HG02623 (cell line): ENCODE results near the gene EML4.
A peak's percentile ranks its signal among the peaks of the same experiment; 100 is the strongest.
"Not testable (repeated sequence)": the region's sequence is repeated elsewhere in the genome, so short reads cannot be mapped to it uniquely, and the experiment has no call there.

ENCODE experiments used
- ATAC-seq: cut with Tn5 transposase; IDR thresholded peaks from one replicate; pipeline ENCODE4 v1.9.1; 2021; ENCODE audit warnings: moderate library complexity; ENCODE audit not compliant: unreplicated experiment

EML4 gene

DNA sequence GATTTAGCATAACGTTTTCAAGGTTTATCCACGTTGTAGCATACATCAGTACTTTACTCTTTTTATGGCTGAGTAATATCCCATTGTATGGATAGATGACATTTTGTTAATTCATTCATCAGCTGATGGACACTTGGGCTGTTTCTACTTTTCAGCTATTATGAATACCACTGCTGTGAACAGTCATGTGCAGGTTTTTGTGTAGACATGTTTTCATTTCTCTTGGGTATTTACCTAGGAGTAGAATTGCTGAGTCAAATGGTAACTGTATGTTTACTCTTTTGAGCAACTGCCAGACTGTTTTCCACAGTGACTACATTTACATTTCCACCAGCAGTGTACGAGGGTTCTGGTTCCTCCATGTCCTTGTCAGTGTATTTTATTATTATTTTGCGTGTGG lies 158.0 kb downstream of the EML4 start:
- peak; percentile 56 for ATAC-seq

DNA sequence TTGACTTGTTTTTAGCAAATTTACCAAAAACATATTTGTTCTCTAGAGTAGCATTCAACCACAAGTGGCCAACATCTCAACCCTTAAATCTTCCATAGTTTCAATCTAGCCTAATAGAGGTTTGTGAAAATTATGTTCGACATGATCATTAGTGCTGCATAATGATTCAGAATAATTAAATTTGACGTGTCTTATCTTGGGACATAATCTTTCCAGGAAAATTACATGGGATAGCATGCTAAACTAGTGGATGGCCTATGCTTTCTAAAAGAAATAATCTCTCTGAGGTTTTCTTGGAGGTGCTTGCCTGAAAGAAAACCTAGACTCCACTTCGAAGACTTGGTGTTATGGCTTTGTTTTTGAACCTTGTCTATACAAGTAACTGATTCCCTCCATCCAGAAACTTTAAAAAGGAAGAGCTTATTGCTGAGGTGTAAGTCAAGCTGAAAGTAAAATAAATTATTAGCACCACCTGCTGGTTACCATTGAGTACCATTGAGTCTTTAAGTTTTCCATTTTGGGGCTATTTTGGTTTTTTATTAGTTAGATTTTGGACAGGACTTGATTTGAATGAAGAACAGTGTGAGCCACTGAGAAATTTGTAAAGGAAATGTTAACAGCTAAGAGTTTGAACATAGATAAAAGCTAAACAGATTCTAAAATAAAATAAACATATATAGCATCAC lies 159.1 kb downstream of the EML4 start:
- no peak for ATAC-seq

DNA sequence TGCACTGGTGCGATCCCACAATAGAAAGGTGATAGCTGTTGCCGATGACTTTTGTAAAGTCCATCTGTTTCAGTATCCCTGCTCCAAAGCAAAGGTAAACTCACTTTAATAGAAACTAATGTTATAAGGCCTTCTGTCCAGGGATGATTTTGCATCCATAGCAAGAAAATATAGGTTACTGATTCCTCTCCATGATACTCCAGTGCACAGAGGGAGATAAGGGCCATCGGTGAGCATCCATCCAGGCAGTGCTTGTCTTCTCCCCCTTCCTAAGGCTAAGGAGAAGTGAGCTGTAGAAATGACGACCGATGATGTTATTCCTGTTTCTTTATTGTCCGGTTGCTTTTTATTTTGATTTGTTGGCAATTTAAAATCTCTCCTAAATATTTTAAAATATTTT lies 159.8 kb downstream of the EML4 start:
- ATAC-seq: no peak

DNA sequence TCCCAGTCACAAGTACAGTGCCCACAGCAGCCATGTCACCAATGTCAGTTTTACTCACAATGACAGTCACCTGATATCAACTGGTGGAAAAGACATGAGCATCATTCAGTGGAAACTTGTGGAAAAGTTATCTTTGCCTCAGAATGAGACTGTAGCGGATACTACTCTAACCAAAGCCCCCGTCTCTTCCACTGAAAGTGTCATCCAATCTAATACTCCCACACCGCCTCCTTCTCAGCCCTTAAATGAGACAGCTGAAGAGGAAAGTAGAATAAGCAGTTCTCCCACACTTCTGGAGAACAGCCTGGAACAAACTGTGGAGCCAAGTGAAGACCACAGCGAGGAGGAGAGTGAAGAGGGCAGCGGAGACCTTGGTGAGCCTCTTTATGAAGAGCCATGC lies 160.6 kb downstream of the EML4 start:
- ATAC-seq: no peak

DNA sequence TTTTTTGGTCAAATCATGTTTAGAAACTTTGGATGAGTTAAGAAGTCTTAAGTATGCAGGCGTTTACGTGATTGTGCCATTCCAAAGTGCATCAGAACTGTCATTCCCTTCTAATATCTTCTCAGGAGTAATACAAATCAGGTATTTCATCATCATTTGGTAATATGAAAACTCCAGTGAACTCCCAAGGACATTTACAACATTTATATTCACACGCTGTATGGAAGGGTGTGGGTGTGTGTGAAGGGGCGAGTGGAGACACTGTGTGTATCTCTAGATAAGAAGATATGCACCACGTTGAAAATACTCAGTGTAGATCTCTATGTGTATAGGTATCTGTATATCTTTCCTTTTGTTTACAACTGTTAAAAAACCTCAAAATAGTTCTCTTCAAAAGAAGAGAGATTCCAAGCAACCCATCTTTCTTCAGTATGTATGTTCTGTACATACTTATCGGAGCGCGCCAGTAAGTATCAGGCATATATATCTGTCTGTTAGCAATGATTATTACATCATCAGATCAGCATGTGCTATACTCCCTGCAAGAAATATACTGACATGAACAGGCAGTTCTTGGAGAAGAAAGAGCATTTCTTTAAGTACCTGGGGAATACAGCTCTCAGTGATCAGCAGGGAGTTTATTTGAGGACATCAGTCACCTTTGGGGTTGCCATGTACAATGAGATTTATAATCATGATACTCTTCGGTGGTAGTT lies 162.6 kb downstream of the EML4 start:
- no peak for ATAC-seq

DNA sequence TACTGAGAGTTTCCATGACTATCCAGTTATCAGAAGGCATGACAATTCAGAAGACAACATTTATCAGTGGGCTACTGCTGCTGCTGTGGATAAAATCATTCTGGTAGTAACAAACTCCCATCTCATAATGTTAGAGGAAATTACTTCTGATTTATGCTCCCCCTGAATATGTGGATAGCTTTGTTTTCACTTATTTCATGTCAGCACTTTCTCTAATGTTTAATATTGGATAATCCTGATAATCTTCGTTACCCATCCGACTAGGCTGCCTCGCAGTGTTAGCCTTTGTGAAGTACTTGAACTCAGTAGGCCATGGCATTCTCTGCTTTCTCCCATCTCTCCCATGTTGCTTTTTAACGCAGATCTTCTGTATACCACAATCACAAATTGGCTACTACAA lies 163.4 kb downstream of the EML4 start:
- no peak for ATAC-seq

DNA sequence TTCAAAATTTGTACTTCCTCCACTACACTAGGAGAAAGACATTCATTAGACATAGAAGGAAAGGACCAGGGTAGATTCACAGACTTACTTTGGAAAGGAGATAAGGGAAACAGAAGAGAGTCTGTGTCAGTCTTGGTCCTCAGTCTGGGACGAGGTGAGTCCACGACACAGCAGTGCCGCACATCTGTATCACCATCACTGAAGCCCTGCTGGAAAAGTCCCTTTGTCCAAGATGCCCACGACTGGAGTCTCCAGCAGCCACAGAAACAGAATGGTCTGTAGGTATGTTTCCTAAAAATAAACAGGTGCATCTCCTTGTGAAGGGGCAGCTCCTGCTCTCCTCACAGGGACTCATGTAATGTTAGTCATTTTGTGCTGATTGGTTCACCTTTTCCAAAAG lies 164.4 kb downstream of the EML4 start:
- no peak for ATAC-seq

DNA sequence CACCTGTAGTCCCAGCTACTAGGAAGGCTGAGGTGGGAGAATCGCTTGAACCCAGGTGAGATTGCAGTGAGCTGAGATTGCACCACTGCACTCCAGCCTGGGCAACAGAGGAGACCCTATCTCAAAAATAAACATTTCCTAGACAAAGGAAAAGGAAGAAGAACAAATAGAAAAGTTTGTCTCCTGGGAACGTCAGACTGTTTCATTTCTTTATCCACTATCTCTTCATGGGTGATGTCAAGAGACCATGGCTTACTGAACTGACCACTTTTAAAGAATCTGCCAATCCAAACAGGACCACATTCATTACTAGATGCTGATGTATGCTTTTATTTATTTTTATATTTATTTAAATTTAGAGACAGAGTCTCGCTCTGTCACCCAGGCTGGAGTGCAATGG lies 165.1 kb downstream of the EML4 start:
- ATAC-seq: no peak

DNA sequence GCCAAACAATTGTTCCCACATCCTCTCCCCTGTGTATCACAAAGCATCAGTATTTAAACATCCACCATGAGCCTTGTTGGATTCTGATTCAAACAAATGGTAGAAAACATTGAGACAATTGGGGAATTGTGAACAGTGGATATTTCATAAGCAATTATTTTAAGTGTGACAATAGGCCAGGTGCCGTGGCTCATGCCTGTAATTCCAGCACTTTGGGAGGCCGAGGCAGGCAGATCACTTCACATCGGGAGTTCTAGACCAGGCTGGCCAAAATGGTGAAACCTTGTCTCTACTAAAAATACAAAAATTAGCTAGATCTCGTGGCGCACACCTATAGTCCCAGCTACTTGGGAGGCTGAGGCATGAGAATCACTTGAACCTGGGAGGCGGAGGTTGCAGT lies 165.7 kb downstream of the EML4 start:
- not testable (repeated sequence) for ATAC-seq

DNA sequence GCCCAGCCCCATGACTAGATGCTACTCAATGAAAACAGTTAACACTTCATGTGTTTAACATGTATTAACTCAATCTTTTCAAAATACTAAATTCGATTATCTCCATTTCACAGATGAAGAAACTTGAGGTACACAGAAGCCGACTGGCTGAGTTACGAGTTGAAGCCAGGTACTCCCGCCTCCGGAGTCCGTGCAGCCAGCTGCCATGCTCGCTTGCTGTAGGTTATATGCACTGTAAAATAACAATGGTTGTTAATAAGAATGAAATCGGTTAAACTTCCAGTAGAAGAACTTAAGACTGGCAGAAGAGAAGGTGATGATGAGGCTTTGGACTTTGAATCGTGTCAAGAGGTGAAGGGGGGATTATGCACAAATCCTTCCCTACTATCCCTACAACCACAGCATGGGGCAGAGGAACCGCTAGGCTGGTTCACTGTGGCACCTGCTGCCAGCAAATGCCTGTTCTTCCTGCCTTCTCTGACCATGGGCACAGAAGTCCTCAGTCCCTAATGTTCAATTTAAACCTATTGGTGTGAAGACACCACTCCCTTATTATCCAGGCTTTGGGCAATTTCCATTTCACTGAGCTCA lies 166.5 kb downstream of the EML4 start:
- ATAC-seq: no peak

DNA sequence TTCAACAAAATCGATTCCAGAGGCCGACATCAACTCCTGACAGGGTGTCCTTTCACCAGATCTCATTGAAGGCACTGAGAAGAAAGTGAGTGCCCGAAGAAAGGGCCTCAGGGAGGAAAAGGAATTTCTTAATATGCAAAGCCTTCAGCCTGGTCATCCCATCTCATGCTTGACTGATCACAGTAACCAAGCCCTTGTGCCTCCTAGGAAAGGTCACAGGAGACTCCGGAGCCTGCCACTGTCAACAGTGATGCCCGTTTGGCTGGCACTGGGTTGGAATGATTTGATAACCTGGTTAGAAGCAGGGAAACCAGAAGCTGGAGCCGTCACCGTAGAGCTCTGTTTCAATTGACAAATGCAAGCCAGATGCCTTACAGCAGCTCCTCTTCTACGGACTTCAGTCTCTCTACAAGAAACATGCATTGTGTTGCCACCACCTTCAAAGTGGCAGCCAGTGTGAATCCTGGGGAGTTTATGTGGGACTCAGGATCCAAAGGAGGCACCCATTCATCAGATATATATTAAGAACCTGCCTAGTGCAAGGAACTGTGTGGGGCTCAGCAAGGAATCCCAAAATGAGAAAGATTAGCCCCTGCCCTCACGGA lies 167.3 kb downstream of the EML4 start:
- ATAC-seq: no peak

DNA sequence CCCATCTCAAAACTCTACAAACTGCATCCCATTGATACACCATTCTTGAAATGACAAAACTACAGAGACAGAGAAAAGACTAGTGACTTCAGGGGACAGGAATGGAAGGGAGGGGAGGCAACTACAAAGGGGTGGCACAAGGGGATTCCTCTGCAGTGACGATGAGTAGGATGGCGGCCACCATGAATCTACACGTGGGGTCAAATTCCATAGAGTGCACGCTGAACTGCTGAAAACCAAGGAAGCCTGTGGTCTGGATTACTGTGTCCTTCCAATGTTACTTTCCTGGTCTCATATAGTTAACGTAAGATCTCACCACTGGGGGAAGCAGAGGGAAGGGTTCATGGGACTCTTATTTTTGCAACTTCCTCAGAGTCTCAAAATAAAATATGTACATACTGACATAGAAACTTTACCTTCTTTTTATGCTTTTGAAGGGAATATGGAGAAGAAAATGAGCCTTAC lies 168.2 kb downstream of the EML4 start:
- no peak for ATAC-seq

DNA sequence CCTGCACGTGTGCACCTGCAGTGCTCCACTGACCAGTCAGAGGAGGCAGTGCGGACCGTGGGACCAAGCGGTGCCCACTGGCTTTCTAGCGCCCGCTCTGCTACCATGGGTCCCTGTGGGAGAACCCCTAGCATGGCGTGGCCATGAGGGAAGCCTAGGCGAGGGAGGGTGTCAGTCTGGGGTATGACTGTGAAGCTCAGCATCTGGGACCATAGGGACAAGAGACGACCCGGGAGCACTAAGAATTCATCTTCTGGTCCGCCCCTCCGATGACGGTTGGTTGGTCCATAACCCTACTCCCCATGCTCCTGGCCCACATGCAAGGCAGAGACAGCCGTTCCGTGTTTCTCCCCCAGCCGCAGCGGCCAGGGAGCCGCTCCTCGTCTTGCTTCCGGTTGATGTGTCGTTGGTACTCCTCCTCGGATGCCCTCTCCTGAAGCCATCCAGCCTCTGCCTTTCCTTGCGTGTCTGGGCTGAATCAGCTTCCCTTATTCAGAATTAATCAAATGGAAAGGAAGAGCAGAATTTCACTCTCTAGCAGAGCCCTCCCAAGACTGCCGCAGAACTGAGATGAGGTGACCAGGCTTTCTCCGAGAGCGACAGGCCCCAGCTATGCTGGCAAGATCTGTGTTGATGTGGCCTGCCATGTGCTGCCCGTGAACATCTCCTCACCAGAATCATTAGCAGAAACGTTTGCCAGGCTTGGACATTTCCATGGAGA lies 168.9 kb downstream of the EML4 start:
- no peak for ATAC-seq

DNA sequence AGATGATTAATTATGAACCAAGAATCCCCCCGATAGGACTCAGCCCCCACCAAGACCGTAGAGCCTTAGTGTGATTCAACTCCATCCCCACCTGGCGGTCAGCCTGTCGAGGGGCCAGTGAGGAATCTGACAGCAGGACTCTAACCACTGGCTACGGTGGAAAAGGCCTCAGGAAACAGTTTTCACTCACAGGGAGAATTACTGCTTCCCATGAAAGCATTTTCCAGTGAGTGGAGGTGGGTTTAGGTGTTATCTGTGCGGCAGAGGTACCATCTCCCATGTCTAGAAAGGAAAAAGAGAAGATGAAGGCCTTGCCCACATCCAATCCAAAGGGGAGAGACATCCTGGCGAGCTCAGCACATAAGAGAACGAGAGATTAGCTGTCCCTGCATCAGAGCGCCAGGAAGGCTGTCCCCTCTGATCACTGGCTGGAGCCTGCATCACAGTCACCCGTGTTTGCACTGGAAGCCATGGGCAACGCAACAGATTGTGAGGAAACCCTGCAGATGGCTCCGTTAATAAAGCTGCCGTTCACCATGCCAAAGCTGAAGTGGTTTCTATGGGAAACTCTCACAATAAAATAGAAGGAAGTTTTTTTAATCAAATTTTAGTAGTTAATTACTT lies 169.5 kb downstream of the EML4 start:
- ATAC-seq: no peak

DNA sequence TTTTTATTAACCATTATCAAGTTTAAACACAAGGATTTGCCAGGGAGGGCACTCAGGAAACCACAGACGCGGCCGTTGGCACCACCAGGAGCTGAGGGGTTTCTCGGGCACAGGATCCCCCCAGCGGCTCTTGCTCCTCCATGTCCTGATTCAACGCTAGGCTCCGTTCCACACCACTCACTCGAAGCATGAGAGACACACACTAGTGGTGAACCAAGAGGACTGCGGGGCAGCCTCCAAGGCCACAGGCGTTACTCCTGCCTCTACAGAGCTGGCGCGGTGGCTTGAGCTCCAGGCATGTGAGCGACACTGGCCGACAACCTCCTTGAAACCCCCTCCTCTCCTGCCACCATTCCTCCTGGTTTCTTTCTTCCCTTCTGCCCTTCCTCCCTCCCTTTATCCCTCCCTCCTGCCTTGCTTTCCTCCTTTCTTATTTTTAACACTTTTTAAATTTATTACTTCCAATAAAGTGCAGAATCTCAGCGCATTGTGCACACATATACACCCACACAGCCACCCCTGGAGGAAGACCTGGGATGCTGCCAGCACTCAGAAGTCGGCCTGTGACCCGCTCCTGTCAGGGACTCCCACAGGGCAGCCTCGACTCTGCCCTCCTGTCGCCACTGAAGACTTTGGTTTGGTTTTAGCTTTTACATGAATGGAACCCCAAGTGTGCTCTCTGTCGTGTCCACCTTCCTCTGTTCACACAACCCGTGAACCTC lies 170.2 kb downstream of the EML4 start:
- no peak for ATAC-seq

DNA sequence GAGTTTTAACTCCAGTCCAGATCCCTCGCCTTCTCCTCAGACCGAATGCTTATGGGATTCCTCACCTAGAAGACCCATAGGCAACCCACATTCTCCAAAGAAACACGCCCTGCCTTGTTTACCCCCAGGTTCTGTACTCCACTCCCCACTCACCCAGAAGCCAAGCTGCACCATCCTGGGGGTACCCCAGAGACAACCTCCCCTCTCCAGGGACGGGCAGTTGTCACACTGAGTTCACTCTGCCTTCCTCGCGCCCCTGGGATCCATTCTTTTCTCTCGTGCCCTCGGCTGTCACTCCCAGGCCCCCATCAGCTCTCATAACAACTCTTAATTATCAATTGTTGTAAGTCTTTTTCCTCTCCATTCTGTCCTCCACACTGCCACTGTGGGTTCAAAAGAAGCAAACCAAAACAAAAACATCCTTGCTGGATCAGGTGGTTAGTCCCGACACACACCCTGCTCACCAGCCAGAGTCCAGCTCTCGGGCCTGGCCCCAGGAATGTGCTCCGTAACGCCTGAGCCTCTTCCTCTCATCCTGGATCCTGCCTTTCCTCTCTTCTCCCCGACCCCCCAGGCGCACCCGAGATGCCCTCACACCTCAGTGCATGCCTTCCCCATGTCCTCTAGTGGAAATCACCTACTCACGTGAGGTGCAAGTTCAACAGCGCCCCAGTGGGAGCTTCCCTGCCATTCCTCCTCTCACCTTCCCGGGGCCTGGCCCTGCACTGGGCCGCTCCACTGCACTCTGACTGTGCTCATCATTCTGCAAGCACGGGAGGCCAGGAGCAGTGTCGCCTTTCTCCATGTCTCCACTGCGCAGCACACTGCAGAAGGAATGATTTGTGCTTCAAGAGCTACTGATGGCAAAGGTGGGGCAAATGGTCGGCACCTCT lies 171.1 kb downstream of the EML4 start:
- ATAC-seq: no peak

DNA sequence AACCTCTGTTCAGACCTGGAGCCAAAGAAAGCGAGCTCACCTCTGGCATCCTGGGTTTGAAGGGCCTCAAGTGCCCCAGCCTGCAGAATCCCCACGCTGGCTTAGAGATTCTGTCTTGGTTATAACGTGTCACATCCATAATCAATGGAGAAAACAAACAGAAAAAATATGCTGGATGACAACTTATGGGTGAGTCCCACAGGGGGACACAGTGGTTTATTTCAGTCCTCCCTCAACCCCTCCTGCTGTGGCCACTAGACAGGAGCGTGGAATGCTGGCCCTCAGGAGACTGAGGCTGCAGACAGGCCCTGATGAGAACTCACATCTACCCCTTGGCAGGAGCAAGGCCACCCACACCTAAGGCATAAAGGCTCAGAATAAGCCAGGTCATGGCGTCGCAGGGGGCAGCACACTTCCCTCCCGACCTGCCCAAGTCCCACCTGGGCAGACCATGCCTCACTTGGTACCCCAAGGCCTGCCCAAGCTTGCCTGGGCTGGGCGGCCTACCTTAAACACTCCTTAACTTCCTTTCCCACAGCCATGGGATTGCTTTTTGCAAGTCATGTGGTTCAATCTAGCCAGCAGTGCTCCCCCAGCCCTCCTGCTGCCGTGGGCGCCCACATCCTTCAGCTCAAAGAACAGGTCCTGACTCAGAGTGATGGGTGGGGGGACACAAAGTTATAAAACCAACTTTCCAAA lies 171.9 kb downstream of the EML4 start:
- no peak for ATAC-seq

DNA sequence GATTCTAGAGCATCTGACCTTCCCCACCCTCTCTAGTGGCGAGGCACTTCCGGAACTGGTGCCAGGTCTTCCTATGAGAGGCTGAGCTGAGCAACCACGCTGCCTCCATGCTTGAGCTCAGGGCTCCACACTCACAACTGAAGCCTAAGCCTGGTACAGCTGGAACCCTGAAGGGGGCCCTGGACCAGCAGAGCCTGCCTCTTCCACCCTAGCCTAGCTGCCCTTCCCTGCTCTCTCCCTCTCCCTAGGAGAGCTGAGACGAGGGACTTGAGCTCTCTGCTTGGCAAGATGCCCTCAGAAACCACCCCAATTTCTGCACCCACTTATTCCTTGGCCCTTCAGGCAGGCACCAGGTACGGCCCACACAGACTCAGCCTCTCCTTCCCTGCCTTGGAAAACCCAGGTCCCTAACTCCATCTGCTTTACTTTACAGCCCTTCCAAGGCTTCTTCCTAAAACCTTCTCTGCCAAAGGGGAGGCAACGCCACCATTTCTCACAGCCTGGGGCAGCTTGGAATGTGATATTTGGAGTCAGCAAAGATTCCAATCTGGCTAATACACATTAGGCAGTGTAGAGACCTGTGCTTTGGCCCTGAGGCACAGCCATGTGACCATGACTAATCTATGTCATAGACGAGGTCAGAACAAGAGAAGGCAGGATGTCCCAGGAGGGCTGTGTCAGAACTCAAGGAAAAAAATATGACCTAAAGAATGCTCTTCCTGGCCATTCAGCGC lies 173.1 kb downstream of the EML4 start:
- ATAC-seq: peak; percentile 62
